ENCODE measurements around the gene BIN2. TPM values are rescaled to one million over a fixed set of nuclear protein-coding genes. Genes with fewer than 3 reads are reported as not detected.
A peak's percentile ranks its signal among the peaks of the same experiment; 100 is the strongest.

Gene BIN2
- total RNA-seq, 4 donors from 2014 or later: 1.7 to 8.3 (median 2.9) TPM

DNA sequence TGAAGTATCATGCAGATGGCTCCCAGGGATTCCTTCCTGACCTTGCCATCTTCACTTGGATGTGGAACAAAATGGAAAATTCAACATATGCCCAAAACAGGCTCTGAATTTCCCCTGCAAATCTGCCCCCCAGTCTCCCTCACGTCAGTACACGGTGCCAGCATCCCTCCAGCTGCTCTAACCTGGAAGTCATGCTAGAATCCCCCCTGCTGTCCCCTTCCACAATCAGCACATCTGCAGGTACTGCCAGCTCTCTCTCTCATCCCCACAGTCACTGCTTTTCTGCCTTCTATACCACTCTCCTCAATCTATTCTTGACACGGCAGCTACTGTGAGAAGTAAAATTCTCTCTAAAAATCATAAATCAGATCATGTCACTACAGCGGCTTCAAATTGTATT lies 45.6 kb upstream of the BIN2 start:
- Histone ChIP-seq H3K4me1 (peaks cover 4 to 17% (median 12%) of the 10 kb centered on the region in 4 donors), H3K9me3 (no peaks in the 10 kb centered on the region), H3K36me3 (no peaks in the 10 kb centered on the region), H3K27me3 (no peaks in the 10 kb centered on the region), H3K27ac (replicated peaks in 1 of 4) (no peak overlapping the region), H3K4me3 (no peak overlapping the region)
- TF ChIP-seq, protein P1, sequence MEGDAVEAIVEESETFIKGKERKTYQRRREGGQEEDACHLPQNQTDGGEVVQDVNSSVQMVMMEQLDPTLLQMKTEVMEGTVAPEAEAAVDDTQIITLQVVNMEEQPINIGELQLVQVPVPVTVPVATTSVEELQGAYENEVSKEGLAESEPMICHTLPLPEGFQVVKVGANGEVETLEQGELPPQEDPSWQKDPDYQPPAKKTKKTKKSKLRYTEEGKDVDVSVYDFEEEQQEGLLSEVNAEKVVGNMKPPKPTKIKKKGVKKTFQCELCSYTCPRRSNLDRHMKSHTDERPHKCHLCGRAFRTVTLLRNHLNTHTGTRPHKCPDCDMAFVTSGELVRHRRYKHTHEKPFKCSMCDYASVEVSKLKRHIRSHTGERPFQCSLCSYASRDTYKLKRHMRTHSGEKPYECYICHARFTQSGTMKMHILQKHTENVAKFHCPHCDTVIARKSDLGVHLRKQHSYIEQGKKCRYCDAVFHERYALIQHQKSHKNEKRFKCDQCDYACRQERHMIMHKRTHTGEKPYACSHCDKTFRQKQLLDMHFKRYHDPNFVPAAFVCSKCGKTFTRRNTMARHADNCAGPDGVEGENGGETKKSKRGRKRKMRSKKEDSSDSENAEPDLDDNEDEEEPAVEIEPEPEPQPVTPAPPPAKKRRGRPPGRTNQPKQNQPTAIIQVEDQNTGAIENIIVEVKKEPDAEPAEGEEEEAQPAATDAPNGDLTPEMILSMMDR (IDR thresholded peaks at IDR 0.05): no peak
- no peak for TF ChIP-seq POLR2A (IDR thresholded peaks at IDR 0.05; ENCODE audit: low read depth)
- TF ChIP-seq POLR2AphosphoS5 (IDR thresholded peaks at IDR 0.05): no peak
- TF ChIP-seq EP300 (IDR thresholded peaks at IDR 0.05): no peak
- DNase-seq (ENCODE audit: extremely low spot score): no peak
- 89% methylated on average over 4 of the region's 4 CpGs for WGBS
- intact Hi-C loops (cut with DNase I): no loop called here

DNA sequence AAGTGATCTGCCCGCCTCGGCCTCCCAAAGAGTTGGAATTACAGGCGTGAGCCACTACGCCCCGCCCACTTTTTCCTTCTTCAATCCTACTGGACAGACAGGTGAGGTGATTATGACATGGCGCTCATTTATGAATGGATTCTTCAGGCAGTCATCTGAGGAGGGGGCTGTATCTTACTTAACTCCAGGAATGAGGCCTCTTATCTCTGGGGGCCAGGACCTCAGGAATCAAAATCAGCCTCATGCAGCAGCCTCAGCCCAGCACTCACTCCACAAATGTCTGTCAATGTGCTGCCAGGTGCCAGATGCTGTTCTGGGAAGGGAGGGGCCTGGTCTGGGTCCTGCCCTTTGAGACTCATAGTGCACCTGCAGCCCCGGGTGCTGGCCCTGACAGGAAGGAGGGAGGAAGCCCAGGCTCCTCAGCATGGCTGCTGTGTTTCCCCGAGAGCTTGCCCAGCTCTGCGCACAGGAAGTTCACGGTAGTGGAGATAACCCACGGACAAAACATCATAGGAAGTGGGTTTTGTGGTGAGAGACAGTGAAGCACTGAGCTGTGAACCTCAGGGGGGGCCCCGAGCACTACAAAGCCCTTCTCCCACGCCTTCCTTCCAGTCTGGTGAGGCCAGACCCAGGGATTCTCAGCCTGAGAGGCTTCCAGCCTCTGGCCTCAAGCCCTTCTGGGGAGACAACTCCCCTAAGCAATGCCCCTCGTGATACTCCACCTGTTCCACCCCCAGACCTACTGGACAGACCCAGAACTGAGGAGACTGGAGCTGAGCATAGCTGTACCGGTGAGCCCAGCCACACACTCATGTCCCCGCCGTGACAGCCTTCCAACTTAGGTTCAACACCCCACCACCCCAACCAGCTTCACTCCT lies 44.9 kb upstream of the BIN2 start:
- Histone ChIP-seq H3K4me3 (no peak overlapping the region), H3K4me1 (peaks cover 4 to 17% (median 12%) of the 10 kb centered on the region in 4 donors), H3K9me3 (no peaks in the 10 kb centered on the region), H3K27ac (replicated peaks in 1 of 4) (no peak overlapping the region), H3K36me3 (no peaks in the 10 kb centered on the region), H3K27me3 (no peaks in the 10 kb centered on the region)
- intact Hi-C loops (cut with DNase I): no loop called here
- TF ChIP-seq EP300 (IDR thresholded peaks at IDR 0.05) (no peak), POLR2AphosphoS5 (IDR thresholded peaks at IDR 0.05) (peak in 1 of 2 donors; percentile 26), POLR2A (IDR thresholded peaks at IDR 0.05; ENCODE audit: low read depth) (no peak)
- TF ChIP-seq, protein P1 (IDR thresholded peaks at IDR 0.05): no peak
- no peak for DNase-seq (ENCODE audit: extremely low spot score)
- WGBS: 84% methylated on average over 17 of the region's 17 CpGs

DNA sequence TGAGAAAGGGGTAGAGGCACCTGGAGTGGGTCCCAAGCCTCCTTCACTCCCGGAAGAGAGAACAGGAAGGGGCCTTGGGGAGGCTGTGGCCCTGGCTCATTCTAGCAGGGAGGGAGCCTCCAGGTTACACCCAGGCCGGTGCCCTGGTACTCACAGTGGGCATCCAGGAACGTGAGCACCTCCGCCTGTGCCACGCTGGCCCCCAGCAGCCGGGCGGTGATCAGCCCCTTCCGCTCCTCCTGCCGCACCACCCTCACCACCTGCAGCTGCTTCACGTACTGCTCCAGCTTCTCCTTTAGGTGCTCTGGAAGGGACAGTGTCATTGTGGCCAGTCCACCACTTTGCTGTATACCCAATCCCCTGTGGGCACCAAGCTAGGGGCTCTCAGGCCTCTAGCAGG lies 41.3 kb upstream of the BIN2 start:
- Histone ChIP-seq H3K27me3 (no peaks in the 10 kb centered on the region), H3K9me3 (no peaks in the 10 kb centered on the region), H3K4me3 (no peak overlapping the region), H3K4me1 (no peaks in the 10 kb centered on the region), H3K36me3 (no peaks in the 10 kb centered on the region), H3K27ac (replicated peaks in 1 of 4) (no peak overlapping the region)
- intact Hi-C loops (cut with DNase I): no loop called here
- 93% methylated on average over 9 of the region's 10 CpGs for WGBS
- DNase-seq (ENCODE audit: extremely low spot score): no peak
- TF ChIP-seq, protein P1 (IDR thresholded peaks at IDR 0.05): no peak
- no peak for TF ChIP-seq EP300 (IDR thresholded peaks at IDR 0.05)
- TF ChIP-seq POLR2AphosphoS5 (IDR thresholded peaks at IDR 0.05): no peak
- no peak for TF ChIP-seq POLR2A (IDR thresholded peaks at IDR 0.05; ENCODE audit: low read depth)

DNA sequence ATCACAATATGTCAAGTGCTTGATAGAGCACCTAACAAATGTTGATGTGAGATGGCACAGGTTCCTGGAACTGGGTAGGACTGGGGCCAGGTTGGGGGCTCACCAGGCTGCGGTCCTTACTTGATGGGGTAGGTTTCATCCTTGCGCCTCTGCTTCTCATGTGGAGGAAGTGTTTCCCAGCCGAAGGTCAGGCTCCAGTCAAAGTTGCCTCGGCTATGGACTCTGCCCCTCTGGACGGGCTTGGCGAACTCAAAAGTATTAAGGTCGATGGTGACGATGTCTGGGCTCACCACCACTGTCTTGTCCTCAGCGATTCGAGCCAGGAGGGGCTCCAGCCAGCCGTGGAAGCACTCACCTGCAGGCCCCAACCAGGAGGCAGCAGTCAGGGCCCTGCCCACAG lies 40.0 kb upstream of the BIN2 start:
- WGBS: 93% methylated on average over 6 of the region's 11 CpGs
- TF ChIP-seq EP300 (IDR thresholded peaks at IDR 0.05) (no peak), POLR2A (IDR thresholded peaks at IDR 0.05; ENCODE audit: low read depth) (no peak), POLR2AphosphoS5 (IDR thresholded peaks at IDR 0.05) (no peak)
- TF ChIP-seq, protein P1 (IDR thresholded peaks at IDR 0.05): no peak

More for the DNA sequence above, 40.0 kb upstream of the BIN2 start:
- intact Hi-C loops (cut with DNase I): no loop called here
- Histone ChIP-seq H3K9me3 (no peaks in the 10 kb centered on the region), H3K4me1 (no peaks in the 10 kb centered on the region), H3K36me3 (no peaks in the 10 kb centered on the region), H3K4me3 (no peak overlapping the region), H3K27ac (replicated peaks in 1 of 4) (no peak overlapping the region), H3K27me3 (no peaks in the 10 kb centered on the region)
- no peak for DNase-seq (ENCODE audit: extremely low spot score)
